Hepatocyte (in vitro differentiated cells): Measurements from ENCODE around the gene GRK5.

ENCODE experiments used
- EZH2phosphoT487 ChIP-seq: fragments of 200-600 bp; sonication (generic); IDR thresholded peaks from one replicate; pipeline ENCODE4 v1.6.1; 2018; ENCODE audit warnings: antibody characterized with exemption, mild to moderate bottlenecking, low read depth, moderate library complexity; ENCODE audit not compliant: unreplicated experiment, severe bottlenecking
- TF ChIP-seq, protein P1 (sequence below): fragments of 200-600 bp; sonication (generic); IDR thresholded peaks from 2 replicates; pipeline ENCODE4 v1.5.1; 2016; ENCODE audit warnings: antibody characterized with exemption, mild to moderate bottlenecking; ENCODE audit not compliant: poor library complexity

DNA sequence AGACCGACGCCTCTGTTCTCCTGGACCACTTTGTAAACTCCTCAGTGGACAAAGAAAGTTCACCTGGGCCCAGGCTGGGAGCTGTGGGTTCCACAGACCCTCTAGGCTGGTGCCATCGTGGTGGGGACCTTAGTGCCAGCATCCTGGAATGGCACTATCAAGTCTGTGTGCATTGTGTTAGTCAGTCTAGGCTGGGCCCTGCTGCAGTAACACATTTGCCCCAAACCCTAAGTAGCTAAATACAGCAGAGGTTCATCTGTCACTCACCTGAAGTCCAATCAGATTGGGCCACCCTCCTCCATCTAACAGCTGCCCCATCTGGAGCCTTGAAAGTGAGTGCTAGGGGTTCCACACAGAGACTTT lies 224.4 kb downstream of the GRK5 start:
- TF ChIP-seq, protein P1, sequence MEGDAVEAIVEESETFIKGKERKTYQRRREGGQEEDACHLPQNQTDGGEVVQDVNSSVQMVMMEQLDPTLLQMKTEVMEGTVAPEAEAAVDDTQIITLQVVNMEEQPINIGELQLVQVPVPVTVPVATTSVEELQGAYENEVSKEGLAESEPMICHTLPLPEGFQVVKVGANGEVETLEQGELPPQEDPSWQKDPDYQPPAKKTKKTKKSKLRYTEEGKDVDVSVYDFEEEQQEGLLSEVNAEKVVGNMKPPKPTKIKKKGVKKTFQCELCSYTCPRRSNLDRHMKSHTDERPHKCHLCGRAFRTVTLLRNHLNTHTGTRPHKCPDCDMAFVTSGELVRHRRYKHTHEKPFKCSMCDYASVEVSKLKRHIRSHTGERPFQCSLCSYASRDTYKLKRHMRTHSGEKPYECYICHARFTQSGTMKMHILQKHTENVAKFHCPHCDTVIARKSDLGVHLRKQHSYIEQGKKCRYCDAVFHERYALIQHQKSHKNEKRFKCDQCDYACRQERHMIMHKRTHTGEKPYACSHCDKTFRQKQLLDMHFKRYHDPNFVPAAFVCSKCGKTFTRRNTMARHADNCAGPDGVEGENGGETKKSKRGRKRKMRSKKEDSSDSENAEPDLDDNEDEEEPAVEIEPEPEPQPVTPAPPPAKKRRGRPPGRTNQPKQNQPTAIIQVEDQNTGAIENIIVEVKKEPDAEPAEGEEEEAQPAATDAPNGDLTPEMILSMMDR = no peak
- TF ChIP-seq EZH2phosphoT487 = no peak
